Measurements from ENCODE around the gene MVP. TPM values are rescaled to one million over a fixed set of nuclear protein-coding genes. Genes with fewer than 3 reads are reported as not detected.

Gene MVP
- total RNA-seq, 1 experiment from 2014 or later: 75.1 TPM

GRCh38 chr16:29854520-29855100, 34.3 kb downstream of the MVP start:
- DNase-seq (ENCODE audit: low read depth, low spot score) (no peak), ATAC-seq (no peak)
- Histone ChIP-seq H3K27ac (ENCODE audit: low read depth, low read length) (no peak overlapping the region), H3K9me3 (ENCODE audit: control insufficient read depth in 1 of 2, insufficient read depth in 1 of 2, low read depth in 1 of 2, low read length in 2 of 2) (no peaks in the 10 kb centered on the region), H3K4me3 (replicated peaks in 1 of 2; ENCODE audit: low read depth in 1 of 2, low read length in 2 of 2) (no peak overlapping the region), H3K4me1 (ENCODE audit: control insufficient read depth in 1 of 2, insufficient read depth in 2 of 2, low read length in 2 of 2) (no peaks in the 10 kb centered on the region; a peak in 1 of 4 replicates), H3K9me2 (ENCODE audit: insufficient read depth) (no peaks in the 10 kb centered on the region), H4K20me1 (ENCODE audit: insufficient read depth) (no peaks in the 10 kb centered on the region), H2AFZ (ENCODE audit: low read depth, low read length, poor library complexity, severe bottlenecking) (no peak overlapping the region), H3K79me2 (ENCODE audit: insufficient read depth, low read length) (no peaks in the 10 kb centered on the region), H3K27me3 (ENCODE audit: insufficient read depth, low read length) (no peaks in the 10 kb centered on the region), H3K9ac (ENCODE audit: low read length) (no peak overlapping the region), H3K36me3 (ENCODE audit: control insufficient read depth in 1 of 2, insufficient read depth in 2 of 2, low read length in 2 of 2) (peaks cover 4 to 9% of the 10 kb centered on the region in 2 experiments; a peak in 3 of 4 replicates), H3K4me2 (ENCODE audit: low read length) (no peak overlapping the region)
- POLR2A ChIA-PET: no interaction called here
- CTCF ChIA-PET: no interaction called here
- TF ChIP-seq SIN3A (IDR thresholded peaks at IDR 0.05; ENCODE audit: low read depth) (no peak), MAX (IDR thresholded peaks at IDR 0.05) (no peak), CEBPB (IDR thresholded peaks at IDR 0.05; ENCODE audit: low read depth) (no peak), CBX3 (IDR thresholded peaks at IDR 0.05; ENCODE audit: low read depth) (no peak), SRF (IDR thresholded peaks at IDR 0.05; ENCODE audit: low read depth) (no peak), EZH2phosphoT487 (IDR thresholded peaks at IDR 0.05; ENCODE audit: borderline replicate concordance) (no peak), REST (IDR thresholded peaks at IDR 0.05; ENCODE audit: low read depth) (no peak), FOSL1 (IDR thresholded peaks at IDR 0.05; ENCODE audit: low read depth) (no peak), JUND (IDR thresholded peaks at IDR 0.05) (no peak), EZH2 (IDR thresholded peaks at IDR 0.05) (no peak)
- BruUV-seq (replicated peaks): no TSS peak
- intact Hi-C loops (cut with micrococcal nuclease): no loop called here
- RAD21 ChIA-PET (ENCODE audit: low non-redundant PET in 1 of 2, low total read pairs in 2 of 2, uncharacterized antibody in 2 of 2, unreplicated experiment in 2 of 2): no interaction called here

Data from HCT116 (cell line).